Measurements from ENCODE around the gene SLC7A4.
"Not testable (repeated sequence)": the region's sequence is repeated elsewhere in the genome, so short reads cannot be mapped to it uniquely, and the experiment has no call there.

Gene SLC7A4

DNA sequence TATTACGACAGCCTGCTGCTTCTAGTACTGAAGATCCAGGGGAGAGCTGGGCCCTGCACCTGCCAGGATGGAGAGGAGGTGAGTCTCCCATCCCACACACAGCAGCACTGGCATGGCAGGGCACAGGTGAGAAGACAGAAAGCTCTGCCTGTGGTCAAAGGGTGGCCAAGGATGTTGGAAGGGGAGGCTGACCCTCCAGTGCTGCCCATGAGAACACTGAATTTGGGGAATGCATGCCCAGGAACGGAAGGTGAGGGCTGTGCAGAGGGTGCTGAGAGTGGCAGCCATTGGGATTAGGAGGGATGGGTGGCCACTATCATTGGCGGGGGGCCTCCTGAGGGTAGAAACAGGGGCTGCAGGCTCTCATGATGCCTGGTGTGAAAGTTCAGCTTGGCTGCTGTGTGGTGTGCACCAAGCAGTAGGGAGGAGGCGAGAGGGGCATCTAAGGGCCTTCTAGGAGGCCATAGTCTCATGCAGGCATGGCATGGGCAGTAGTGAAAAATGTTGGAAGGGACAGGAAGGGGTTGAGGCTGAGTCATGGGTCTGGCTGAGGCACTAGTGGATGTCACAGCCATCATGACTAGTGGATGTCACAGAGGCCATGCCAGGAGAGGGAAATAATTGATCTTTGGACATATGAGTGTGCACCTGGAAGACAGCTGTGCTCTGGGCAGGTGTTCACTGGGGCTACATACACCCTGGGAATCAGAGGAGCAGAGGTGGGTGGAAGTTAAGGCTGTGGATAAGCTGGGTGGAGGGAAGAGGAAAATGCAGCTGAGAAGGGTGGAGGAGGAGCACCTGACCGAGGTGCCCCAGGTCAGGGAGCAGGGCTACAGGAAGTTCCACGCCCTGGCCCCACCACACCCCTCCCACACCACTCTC, 10.9 kb upstream of the SLC7A4 start:
- DNase-seq = no peak

DNA sequence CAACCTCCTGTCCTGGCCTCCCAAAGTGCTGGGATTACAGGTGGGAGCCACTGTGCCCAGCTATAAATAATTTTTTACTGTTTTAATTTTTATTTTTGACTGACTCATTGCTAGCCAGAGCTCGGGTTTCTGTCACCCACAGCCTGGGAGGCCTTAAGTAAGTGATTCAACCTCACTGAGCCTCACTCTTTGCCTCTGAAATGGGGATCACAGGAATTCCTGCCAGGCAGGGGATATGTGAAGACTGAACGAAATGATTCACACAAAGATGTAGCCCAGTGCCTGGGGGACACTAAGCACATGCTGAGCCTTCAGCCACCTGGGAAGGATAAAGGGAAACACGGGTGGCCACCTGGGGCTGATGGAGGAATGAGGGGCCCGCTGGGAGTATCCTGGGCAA, 9.6 kb upstream of the SLC7A4 start:
- no peak for DNase-seq

DNA sequence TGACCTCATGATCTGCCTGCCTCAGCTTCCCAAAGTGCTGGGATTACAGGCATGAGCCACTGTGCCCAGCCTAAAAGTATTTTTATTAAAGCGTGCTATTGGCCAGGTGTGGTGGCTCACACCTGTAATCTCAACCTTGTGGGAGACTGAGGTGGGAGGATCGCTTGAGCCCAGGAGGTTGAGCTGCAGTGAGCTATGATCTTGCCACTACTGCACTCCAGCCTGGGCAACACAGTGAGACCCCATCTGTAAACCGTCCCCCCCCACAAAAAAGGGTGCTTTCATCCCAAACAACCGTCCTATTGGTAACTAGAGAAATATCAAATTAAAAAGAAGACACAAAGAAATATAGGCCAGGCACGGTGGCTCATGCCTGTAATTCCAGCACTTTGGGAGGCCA, 6.8 kb upstream of the SLC7A4 start:
- DNase-seq = not testable (repeated sequence)

DNA sequence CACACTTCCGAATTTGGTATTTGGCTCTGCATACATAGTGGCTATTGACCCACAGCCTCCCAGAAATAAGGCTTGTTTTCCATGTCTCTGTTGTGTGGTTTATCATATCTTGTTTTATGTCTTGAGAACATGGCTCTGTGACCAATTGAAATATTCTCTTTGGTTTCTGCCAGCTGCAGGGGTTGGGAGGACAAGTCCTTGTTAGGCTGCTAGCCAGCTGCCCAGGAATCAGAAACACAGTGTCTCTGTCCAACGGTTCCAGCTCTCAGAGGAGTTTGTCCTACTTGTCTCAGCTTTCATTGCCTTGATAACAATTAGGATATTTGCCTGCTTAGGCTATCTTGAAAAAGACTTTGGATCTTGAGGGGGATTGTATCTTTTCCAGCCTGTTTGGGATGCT, 6.0 kb upstream of the SLC7A4 start:
- DNase-seq = no peak

DNA sequence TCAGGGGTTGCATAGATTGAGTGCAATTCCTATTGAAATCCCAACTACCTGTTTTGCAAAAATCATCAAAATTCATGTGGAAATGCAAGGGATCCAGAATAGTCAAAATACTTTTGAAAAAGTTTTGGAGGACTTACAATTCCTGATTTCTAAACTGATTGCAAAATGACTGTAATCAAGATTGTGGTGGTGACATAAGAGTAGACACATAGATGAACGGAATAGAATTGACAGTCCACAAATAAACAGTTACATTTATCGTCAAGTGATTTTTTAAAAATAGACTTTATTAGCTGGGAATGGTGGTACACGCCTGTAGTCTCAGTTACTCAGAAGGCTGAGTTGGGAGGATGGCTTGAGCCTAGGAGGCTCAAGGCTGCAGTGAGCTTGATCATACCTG, 2.6 kb upstream of the SLC7A4 start:
- DNase-seq = no peak

DNA sequence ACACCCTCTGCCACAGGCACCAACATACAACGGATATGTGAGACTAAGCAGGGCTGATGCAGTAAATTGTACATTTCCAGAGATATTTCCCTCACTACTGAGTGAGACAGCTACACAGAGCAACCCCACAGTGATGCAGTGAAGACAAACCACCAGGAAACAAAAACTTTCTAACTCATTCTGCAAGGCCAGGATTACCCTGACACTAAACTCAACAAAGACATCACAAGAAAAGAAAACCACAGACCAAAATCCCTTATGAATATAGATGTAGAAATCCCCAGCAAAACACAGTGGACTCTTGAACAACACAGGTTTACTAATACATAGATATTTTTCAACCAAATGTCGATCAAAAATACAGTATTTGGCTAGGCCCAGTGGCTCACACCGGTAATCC, 1.5 kb upstream of the SLC7A4 start:
- DNase-seq = no peak

DNA sequence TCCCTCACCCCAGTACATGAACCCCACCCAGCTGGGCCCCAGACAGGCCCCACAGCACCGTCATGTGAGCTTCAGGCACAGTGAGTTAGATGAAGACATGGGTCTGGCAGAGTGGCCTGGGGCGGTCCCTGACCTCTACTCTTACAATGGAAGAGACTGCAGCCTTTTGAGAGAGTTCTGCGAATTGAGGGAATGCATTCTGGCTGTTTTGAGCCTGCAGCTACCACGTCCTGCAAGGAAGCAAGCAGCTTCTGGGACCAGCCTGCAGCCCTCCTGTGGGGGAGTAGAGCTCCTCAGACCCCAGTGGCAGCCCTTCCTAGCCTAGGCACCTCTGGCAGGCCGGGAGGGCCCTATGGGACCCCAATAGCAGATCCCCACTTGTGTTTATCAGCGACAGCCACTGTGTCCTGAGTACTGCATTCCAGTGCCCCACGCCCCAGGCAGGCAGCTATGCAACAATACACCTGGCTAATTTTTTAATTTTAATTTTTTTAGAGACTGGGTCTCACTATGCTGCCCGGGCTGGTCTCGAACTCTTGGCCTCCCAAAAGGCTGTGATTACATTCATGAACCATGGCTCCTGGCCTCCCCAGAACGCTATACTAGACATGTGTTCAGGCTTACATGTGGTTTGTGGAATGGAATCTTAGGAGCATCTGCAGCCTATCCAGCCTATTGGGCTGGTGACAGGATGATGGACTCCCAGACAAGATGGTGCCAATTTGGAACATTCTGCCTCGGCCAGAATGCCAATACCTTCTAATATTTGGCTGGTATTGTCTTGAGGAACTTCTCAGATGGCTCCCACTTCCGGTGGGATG, 717 bp upstream of the SLC7A4 start:
- DNase-seq = no peak

DNA sequence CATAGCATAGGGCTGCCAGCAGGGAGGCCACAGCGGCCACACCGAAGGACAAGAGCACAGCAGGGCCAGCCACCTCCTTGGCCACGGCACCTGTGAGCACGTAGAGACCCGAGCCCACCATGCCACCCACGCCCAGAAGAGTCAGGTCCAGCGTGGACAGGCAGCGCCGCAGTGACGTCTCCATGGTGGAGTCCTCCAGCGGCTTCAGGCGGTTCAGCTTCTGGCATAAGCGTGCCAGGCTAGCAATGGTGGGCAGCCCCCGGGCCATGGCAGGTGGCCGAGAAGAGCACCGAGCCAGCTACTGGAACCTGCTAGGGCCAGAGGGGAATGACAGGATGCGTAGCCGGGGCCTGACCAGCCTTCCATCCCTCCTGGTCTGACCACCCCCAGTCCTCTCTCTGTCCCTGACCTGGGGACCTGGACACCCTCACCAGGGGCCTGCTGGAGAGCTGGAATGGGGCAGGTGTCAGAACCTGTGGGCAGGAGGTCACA, 770 bp downstream of the SLC7A4 start:
- no peak for DNase-seq

DNA sequence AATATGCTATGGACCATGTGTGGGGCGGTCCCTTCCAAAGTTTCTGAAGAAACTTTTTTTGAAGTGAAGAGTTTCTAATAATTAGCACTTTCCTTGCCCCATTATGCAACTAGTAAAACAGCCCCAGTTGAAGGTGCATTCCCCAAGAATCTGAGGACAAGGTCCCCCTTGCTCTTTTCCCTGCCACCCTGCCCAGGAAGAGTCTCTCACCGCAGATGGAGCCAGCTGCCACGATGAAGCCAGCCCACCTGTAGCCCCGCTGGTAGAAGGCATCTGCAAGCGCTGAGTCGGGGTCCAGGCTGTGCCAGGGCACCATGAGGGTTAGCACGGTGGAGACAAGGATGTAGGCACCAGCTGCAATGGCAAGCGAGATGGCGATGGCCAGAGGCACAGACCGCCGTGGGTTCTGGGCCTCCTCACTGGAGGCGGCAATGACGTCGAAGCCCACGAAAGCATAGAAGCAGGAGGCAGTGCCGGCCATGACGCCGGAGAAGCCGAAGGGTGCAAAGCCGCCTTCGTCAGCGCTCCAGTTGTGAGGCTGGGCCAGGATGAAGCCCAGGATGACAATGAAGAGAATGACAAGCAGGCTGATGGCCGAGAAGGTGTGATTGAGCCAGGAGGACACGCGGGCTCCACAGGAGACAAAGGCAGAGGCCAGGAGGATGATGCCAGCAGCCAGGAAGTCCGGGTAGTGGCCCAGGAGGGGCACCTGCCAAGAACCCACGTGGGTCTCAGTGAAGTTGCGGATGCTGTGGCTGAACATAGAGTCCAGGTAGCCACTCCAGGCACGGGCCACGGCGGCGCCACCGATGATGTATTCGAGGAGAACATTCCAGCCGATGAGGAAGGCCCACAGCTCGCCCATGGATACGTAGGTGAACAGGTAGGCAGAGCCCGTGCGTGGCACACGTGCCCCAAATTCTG, 1.5 kb downstream of the SLC7A4 start:
- DNase-seq = no peak

DNA sequence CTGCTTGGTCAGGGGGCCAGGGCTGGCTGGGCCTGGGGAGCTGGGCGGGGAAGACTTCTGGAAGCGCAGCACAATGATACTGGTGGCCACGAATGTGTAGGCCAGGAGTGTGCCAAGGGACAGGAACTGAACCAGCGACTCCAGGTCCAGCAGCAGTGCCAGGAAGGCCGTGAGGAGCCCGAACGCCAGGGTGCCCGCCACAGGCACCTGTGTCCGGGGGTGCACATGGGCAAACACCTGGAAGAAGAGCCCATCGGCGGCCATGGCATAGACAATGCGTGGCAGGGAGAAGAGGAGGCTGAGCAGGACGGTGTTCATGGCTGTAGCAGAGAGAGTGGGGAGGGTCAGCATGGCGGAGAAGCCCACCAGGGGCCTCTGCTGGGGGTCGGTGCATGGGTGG, 2.3 kb downstream of the SLC7A4 start:
- DNase-seq = no peak

DNA sequence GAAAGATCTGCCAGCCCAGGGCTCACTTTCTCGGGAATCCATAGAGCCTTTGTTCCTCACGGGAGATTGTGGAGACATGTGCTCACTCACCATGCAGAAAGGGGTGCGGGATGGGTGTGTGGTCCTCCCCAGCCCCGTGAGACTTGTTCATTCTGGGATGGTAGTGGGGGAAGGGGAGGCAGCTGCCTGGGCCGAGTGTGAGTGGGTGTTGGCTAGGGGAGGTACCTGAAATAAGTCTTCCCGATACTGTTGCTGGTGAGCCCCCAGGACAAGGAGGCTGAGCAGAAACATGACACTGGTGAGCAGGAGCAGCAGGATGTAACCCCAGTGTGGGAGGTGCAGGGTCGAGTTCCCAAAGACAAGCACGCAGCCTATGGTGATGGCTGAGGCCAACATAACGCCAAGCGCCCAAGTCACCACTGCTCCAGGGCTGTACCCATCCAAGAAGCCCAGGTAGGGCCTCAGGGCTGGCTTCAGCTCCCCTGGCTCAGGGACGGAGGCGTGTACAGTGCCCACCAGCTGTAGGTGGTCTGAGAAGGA, 2.8 kb downstream of the SLC7A4 start:
- no peak for DNase-seq

DNA sequence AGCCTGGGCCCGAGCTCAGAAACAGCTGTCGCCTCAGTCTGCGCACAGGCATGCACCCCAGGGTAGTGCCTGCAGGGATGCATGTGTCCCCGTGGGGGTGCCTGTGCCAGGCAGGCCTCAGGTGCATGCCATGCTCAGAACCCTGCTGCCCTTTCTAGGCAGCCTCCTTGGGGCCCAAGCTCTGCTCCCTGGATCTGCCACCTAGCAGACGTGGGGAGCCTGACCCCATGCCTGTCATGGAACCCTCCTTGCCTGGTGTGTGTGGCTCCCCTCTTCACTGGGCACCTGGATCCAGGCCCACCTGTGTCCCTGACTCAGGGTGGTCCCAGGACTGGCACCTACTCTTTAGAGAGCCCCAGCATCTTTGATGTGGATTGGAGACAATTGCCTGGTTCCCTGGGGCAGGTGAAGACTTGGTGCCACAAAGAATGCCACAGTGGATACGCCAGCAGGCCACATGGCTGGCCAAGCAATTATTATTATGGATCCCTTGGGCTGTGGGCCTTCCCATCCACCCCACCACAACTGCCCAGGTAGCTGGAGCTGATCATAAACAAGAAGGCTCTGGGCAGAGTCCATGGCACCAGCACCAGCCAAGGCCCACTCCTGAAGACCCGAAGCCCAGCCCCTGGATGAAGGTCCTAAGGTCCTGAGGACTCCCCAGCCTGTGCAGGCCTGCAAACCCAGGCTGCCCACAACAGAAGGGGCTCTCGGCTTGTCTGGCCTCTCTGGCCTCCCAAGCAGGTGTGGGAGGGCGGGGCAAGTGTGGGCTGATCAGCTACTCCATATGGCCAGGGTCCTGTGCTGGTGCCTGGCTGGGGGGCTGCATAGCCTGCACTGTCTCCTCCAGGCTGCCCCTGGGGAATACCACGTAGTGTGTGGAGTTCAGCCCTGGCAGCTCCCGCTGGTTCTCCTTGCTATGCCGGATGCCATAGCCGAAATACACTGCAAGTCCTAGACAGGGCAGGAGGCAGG, 3.8 kb downstream of the SLC7A4 start:
- DNase-seq = no peak

DNA sequence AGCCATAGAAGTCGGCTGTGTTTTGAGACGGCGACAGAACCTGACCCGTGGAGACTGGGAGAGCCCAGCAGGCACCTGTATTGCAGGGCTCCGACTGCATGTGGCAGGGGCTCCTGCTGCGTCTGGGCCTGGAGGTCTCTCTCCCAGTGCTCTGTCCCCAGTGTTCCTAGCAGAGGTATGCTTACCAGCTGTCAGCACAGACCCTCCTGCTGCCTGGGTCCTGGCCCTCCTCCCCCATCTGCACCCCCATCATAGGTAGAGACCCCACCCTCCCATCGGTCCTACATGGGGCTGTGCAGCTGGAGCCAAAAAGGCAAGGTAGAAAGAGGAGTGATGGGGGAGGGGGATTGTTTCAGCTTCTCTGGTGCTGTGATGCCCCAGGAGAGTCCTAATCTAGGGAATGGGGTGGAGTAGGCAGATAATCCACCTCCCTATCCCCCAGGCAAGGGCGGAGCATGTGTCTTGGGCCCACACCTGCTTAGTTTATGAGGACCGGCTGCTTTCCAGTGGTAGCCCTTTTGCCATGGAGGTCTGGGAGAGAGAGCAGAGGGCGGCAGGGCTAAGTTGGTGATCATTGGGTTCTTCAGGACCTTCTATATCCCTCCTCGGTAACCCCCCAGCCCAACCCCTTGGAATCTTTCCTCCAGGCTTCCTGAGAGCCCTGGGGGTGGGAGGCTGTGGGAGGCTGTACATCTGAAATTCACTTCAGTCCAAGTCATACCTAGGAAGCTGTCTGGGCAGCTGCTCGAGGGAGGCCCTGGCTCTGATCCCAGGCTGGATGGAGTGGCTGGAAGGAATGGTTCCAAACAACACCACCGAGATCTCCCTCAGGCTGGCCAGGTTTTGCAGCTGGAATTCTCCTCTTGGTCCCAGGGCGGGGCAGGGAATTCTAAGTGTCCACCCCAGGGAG, 5.3 kb downstream of the SLC7A4 start:
- no peak for DNase-seq

DNA sequence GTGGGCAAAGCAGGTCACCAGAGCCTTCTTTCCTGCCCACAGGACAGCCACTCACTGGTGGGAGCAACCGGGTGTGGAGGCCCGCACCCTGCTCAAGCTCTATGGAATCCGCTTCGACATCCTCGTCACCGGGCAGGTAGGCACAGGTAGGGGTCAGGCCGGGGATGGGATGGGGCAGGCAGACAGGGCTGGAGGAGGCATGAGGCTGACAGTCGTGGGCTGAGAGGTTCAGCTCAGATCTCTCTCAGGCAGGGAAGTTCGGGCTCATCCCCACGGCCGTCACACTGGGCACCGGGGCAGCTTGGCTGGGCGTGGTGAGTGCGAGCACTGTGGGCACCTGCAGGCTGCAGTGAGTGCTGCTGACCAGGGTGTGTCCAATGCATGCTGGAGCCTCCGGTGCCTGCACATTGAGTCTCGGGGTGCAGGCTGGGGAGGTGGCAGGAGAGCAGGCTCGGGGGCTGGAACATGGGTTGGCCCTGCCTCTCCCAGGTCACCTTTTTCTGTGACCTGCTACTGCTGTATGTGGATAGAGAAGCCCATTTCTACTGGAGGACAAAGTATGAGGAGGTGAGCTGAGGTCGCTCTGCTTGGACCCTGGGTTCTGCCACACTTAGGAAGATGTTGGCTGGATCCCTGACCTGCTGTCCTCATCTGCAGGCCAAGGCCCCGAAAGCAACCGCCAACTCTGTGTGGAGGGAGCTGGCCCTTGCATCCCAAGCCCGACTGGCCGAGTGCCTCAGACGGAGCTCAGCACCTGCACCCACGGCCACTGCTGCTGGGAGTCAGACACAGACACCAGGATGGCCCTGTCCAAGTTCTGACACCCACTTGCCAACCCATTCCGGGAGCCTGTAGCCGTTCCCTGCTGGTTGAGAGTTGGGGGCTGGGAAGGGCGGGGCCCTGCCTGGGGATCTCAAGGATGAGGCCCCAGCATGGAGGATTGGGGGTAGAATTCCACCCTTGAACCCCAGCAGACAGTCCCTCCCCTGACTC, 6.3 kb downstream of the SLC7A4 start:
- no peak for DNase-seq

DNA sequence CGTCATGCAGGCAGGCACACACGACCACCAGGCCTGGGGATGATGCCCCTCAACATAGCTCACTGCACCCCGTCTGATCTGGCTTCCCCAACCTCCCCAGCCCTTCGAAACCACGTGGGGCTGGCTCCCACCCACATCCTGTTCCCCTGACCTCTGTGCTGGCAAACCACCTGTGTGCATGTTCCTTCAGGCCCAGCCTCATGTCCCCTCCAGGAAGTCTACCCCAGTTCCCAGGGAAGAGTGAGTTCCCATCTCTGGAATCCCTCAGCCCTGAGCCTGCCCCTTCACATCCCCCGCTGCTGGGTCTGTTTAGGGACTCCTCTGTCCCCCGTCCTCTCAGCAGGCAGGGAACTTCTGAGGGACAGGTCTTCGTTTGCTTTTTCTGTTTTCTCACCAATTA, 7.1 kb downstream of the SLC7A4 start:
- DNase-seq = no peak

DNA sequence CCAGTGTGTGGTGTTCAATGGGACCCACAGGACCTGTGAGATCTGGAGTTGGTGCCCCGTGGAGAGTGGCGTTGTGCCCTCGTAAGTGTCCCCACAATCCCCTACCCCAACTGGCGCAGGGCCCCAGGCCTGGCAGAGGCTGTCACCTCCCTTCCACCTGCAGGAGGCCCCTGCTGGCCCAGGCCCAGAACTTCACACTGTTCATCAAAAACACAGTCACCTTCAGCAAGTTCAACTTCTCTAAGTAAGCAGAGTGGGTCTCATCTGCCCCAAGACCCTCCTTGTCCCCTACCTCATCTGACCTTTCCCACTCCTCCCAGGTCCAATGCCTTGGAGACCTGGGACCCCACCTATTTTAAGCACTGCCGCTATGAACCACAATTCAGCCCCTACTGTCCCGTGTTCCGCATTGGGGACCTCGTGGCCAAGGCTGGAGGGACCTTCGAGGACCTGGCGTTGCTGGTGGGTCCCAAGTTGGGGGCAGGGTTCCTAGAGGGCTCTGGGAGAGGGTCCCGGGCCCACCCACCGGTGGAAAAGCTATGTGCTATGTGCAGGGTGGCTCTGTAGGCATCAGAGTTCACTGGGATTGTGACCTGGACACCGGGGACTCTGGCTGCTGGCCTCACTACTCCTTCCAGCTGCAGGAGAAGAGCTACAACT, 9.3 kb downstream of the SLC7A4 start:
- DNase-seq = no peak

DNA sequence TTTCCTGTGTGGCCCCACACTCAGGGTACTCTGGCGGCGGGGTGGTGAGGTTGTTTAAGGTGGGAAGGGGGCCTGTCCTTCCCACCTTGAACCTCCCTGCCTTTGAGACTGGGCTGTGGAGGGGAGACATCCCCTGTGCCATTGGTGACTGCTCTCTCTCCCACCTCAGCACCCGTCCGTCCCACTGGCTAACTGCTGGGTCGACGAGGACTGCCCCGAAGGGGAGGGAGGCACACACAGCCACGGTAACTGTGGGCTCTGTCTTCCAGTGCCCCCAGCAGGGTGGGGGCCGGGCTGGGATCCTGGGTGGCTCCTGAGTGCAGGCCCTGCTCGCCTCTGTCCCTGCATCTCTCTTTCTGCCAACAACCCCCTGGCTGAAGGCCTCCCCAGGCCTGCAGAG, 9.9 kb downstream of the SLC7A4 start:
- no peak for DNase-seq

DNA sequence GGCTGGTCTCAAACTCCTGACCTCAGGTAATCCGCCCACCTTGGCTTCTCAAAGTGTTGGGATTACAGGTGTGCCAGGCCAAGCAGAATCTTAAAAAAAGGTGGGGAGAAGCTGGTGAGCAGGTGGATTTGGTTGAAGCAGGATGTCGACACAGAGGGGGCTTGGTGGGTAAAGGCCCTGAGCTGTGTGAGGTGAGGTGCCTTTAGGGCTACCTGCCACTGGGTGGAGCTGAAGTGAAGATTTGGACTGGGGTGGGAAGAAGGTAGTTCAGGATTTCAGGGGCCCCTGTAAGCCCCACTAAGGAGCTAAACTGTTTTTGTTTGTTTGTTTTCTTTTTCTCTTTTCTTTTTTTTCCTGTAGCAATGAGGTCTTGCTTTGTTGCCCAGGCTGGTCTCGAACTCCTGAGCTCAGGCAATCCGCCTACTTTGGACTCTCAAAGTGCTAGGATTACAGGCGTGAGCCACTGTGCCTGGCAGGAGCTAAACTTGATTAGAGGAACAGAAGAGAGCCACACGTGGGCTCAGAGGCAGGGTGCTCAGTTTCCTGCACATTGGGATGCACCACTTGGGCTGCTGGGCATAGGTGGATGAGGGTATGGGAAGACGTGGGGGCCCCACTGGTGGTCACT, 11.4 kb downstream of the SLC7A4 start:
- DNase-seq = no peak
